GM18873 (cell line): ENCODE results near the gene SAA2.
"Not testable (repeated sequence)": the region's sequence is repeated elsewhere in the genome, so short reads cannot be mapped to it uniquely, and the experiment has no call there.

ENCODE experiments used
- ATAC-seq: cut with Tn5 transposase; IDR thresholded peaks from one replicate; pipeline ENCODE4 v1.9.1; 2021; ENCODE audit warnings: mild to moderate bottlenecking, moderate library complexity, moderate number of reproducible peaks; ENCODE audit not compliant: unreplicated experiment, low FRiP score

SAA2 gene

DNA sequence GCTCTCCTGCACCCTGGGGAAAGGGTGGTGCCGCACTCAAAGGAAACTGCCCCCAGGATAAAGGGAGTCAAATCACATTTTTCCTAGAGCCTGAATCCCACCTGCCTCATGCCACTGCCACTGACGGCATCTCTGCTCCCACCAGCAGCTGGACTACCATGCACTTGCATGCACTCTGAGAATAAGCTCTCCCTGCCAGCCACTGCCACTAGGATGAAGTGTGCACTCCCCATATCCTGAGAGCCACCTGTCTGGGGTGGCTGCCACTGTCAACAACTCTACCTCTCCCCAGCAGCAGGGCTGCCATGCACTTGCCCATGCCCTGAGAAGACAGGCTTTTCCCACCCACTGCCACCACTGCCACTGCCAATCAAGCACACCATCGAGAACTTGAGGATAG is 44.2 kb downstream of the SAA2 start:
- ATAC-seq: no peak

DNA sequence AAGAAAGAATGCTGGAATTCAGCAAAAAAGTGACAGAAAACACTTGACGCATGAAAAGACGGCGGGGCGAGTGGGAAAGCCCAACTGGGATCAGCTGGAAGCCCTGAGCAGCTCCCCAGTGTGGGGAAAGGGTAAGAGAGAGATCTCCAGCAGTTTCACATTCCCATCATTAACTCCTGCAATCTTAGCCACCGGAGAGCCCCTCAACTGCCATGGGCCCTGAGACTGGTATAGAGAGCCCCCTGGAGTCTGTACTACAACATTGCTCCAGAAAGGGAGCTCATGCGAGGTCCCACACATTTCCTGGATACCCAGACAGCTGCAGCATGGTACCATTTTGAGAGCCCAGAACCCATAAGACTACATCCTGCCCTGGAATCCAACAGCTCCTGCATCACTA is 44.7 kb downstream of the SAA2 start:
- no peak for ATAC-seq

DNA sequence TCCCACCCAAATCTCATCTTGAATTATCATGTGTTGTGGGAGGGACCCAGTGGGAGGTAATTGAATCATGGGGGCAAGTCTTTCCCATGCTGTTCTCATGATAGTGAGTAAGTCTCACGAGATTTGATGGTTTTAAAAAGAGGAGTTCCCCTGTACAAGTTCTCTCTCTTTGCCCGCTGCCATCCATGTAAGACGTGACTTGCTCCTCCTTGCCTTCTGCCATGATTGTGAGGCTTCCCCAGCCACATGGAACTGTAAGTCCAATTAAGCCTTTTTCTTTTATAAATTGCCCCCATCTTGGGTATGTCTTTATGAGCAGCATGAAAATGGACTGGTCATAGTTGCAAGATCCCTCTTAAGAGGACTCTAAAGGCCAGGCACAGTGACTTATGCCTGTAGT is 50.7 kb downstream of the SAA2 start:
- ATAC-seq: not testable (repeated sequence)

DNA sequence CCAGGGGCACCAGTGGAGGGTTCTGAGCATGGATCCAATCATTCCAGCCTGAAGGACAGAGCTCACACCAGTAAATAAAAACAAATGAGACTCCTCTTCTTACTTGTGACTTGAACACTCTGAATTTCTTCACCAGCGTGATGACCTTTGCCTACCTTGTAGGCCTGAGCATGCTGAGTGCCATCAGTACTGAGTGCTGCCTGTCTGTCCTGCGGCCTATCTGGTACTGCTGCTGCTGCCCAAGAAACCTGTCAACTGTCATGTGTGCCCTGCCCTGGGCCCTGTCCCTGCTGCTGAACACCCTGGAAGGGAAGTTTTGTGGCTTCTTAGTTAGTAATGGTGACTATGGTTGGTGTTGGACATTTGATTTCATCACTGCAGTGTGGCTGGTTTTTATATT is 51.9 kb downstream of the SAA2 start:
- no peak for ATAC-seq
